ENCODE data around the gene BCDIN3D.

The BCDIN3D gene

DNA sequence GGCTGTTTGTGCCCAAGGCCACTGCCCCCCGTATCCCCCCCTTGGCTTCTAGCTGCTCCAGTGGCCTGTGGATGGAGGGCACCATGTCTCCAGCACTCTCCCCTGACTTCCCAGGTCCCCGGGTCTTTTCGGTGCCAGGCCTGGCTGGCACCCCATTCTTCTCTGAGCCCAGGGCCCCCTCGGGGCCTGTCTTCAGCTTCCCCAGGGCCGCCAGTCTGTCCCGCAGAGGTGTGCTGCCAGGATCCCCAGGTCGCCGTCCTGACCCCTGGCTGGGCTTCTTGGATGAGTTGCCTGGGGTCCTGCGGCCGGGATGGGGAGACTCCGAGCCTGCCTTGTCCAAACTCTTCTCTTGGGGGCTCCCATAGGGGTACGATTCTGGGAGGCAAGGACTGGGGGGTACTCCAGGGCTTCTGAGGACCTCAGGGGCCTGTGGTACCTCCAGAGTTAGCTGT lies 47.2 kb downstream of the BCDIN3D start:
- no peak for DNase-seq

DNA sequence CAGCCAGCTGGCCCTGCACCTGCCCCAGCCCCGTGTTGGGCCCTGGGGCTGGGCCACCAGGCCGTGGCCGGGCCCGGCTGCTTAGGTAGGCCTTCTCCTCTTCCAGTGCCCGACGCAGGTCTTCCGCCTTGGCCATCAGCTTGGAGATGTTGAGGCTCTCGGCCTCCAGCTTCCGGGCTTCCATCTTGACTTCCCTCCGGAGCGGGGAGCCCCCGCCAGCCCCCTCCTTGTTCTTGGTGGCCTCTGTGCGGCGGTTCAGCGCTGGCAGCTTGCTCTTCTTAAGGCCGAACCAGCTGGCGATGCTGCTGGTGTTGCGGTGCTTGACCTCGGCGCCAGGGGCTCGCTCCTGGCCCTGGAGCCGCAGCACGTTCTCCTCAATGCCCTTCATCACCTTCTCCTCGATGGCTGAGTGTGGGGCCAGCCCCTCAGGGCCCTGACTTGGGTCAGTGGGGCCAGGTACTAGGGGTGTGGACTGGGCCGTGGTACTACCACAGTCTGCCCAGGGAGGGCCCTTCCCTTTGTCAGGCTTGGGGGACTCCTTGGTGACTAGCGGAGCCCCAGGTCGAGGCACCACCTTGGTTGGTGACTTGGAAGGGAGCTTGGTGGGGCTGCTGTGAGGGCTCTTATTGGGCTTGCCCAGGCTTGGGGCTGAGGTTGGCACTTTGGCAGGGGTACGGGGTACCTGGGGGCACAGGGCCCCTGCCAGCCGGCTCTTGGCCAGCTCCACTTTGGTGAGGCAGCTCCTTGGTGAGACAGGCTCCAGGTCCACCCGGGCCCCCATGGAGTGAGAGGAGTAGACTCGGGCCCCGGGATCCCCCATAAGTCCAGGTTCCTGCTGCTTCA lies 47.9 kb downstream of the BCDIN3D start:
- no peak for DNase-seq

DNA sequence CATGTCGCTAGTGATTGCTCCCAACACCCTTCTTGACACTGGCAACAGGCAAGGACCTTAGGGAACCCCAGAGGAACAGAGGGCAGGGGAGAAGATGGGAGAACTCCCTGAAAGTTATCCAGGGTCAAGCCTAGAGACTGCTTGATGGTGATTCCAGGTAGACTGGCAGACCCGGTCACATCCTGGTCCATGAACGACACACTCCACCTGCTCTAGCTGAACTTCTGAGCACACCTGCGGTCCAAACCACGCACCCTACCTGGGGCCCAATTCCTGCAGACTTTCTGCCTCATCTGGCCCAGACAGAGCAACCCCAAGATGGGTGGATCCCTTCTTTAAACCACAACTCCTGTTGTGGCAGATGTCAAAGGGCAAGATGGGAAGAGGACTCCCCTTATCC lies 48.9 kb downstream of the BCDIN3D start:
- no peak for DNase-seq

DNA sequence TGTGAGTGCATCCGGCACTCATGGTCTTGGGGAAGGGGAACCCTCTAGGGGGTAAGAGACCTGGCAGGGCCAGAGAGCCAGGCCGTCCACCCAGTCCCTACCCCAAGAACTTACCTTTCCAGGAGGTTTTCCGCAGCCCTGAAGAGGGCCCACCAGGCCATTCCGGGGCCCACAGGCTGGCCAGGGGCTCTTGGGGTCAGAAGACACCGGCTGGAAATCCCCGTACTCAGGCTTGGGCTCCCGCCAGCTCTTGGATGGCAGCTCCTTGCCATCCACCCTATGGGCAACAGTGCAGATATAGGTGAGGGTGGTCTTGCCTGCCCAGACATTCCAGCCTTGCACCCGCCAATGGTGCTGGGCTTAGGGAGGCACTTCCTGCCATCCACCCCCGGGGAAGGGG lies 49.3 kb downstream of the BCDIN3D start:
- no peak for DNase-seq

DNA sequence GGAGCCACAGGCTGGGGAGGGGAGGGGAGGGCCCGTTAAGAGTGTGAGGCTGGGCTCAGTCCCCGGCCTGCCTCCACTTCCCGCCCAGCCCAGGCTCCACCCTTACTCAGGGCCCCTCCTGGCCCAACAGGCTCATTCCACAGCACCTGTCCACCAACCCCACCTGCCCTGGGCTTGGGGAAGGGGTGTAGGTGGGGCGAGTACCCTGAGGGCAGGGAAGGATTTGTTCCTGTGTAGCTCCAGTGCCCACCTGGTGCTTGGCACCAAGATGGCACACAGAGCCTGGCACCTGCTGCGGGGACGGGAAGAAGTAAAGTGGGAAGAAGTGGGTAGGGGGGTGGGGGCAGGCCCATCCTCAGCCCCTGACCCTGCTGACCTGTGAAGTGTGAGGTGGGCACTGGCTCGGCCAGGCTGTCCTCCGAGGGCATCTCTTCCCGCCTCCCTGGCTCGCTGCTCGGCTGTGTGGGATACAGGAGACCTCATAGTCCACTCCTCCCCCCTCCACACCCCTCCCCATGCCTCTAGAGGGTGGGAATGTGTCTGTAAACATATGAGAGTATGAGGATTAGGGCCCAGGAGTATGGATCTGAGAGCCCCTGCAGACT lies 49.8 kb downstream of the BCDIN3D start:
- DNase-seq: no peak

DNA sequence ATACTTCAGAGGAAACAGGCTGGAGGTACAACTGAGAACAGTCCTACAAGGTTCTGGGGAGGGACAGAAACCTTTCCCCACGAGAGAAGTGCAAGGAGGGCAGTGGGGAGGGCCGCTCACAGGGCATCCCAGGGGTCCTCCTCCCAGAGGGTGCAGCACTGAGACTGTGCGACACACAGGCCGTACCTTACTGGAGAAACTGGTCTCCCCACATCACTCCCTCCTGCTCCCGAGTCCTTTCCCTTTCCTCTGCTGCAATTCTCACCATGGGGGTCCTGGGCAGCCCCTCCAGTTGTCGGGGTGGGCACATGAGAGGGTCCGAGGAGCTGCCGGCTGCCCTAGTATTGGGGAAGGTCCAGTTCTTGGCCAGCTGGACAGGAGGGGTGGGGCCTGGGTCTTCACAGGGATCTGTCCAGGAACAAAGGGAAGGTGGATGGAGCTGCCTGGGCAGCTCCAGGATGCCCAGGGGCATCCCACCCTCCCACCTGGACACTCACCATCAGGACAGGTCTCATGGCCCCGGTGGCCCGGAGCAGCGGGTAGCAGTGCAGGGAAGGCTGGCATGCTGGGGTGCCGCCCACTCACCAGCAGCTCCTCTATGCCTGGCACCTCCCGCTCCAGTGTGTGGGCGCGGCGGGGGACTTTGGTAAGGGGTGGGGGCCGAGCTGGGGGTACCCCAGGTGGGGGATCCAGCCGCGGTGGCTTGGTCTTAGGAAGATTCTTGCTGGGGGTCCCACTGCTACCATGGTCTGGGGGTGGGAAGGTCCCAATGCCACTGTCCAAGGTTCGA lies 50.5 kb downstream of the BCDIN3D start:
- DNase-seq: no peak

DNA sequence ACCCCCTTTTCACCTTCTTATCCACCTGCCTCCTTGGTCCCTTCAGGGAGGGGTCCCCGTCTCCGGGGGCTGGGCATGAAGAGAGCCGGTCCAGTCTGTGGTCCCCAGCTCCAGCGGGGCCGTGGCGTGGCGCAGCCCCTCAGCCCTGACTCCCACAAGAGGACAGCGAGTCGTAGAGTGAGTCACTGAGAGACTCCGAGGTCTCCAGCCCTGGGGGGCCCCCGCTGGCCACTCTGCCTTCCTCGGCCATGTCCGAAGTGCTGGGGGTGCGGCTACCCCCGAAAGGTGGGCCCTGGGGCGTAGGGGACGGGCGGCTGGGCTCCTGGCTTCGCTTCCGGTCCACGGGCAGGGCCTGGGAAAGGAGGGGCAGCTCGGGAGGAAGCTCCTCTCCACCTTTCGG lies 51.2 kb downstream of the BCDIN3D start:
- DNase-seq: no peak

DNA sequence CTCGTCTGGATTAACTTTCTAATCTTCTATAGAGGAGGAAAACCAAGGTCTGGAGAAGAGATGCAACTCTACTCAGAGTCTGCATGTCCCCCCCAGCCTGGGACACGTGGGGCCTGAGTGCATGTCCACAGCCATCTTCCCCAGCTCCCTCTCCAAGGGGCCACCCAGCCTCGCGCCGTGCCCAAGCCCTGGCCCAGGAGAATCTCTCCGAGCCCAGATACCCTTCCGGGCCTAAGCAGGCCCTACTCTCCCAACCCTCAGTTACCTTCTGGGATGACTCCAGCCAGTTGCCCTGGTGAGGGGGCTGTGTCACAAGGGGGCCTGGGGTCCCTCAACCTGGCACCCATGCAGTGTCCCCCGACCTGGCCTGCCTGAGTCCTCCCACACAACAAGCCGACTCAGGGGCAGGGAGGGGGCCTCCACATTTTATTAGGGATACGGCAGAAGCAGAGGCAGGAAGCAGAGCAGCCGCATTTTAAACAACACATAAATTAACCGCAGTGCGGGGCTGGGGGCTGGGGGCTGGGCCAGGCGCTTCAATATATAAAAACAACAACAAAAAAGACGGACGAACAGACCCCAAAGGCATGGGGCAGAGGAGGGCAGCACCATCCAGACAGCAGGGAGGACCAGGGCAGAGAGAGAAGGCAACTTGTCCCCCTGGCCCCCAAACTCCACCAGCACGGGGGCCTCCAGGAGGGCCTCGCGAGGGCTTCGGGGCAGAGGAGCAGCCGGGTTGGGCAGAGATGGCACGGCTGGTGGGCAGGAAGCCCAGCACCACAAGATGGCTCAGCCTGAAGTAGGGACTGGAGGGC lies 52.0 kb downstream of the BCDIN3D start:
- no peak for DNase-seq

DNA sequence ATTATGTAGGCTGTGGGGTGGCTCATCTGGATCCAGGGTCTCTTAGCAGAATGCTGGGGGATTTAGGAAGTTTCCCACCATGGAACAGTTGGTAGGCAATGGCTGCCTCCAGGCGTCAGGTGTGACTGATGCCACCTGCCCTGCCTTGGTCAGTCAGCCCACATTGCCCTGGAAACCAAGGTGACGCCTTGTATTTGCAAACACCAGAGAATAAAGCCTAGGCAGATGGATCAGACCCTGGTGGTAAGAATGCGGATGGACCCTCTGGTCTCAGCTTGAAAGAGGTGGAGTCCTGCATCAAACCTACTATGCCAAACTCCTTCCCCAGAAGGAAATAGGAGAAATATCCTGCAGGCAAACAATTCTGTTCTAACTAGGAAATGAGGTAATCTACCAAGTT lies 52.9 kb downstream of the BCDIN3D start:
- no peak for DNase-seq

DNA sequence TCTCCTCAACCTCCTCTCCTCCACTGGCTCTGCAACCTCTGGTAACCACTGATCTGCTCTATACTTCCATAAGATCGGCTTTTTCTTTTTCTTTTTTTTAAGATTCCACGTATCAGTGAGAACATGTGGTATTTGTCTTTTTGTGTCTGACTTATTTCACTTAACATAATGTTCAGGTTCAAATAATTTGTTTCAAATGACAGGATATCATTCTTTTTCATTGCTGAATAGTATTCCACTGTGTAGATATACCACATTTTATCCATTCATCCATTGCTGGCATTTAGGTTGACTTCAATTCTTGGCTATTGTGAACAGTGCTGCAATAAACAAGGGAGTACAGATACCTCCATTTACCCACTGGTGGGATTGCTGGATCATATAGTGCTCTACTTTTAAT lies 55.2 kb downstream of the BCDIN3D start:
- no peak for DNase-seq
